Ascending aorta (tissue), 2 donors: Measurements from ENCODE around the gene PARP8. TPM values are rescaled to one million over a fixed set of nuclear protein-coding genes. Genes with fewer than 3 reads are reported as not detected.
"Not testable (repeated sequence)": the region's sequence is repeated elsewhere in the genome, so short reads cannot be mapped to it uniquely, and the experiment has no call there.

ENCODE experiments used
- DNase-seq, 2 donors: peaks; one replicate each; pipeline ENCODE4 v3.0.0-alpha.2; 2019; ENCODE audit warnings: low spot score in 2 of 2
- H3K27ac ChIP-seq, 2 donors: fragments of 200-600 bp; sonication (generic); one replicate each; pipeline ENCODE4 v1.5.1; 2016 to 2017; ENCODE audit warnings: mild to moderate bottlenecking in 1 of 2
- H3K27me3 ChIP-seq: fragments of 200-600 bp; sonication (generic); one replicate; pipeline ENCODE4 v1.5.1; 2017
- H3K36me3 ChIP-seq, 2 donors: fragments of 200-600 bp; sonication (generic); one replicate each; pipeline ENCODE4 v1.5.1; 2016
- H3K4me1 ChIP-seq, 2 donors: fragments of 200-600 bp; sonication (generic); one replicate each; pipeline ENCODE4 v1.5.1; 2016 to 2017; ENCODE audit warnings: mild to moderate bottlenecking in 1 of 2
- H3K4me3 ChIP-seq, 2 donors: fragments of 200-600 bp; sonication (generic); one replicate each; pipeline ENCODE4 v1.5.1; 2016 to 2017; ENCODE audit warnings: mild to moderate bottlenecking in 1 of 2
- H3K9me3 ChIP-seq, 2 donors: fragments of 200-600 bp; sonication (generic); one replicate each; pipeline ENCODE4 v1.5.1; 2016
- intact Hi-C: fragments of 100-400 bp; cut with DNase I; formaldehyde crosslinking; loops from one replicate; pipeline ENCODE4 v1.15.1; 2023
- total RNA-seq: library from RNA; depleted of rRNA; stranded (reverse); fragments of >200 nt; gene quantifications from one replicate; pipeline ENCODE4 v1.1.0, GENCODE V29; 2016
- TF ChIP-seq, protein P1 (sequence below), 3 experiments: fragments of 200-600 bp in 2 of 3; fragments of 450-650 bp in 1 of 3; sonication (generic) in 2 of 3; IDR thresholded peaks; one replicate each; pipeline ENCODE4 v1.5.1; 2016 to 2019; ENCODE audit warnings: antibody characterized with exemption in 3 of 3, mild to moderate bottlenecking in 1 of 3, moderate library complexity in 1 of 3

PARP8 gene
- total RNA-seq, 1 donor from 2014 or later, result 5.6 TPM

DNA sequence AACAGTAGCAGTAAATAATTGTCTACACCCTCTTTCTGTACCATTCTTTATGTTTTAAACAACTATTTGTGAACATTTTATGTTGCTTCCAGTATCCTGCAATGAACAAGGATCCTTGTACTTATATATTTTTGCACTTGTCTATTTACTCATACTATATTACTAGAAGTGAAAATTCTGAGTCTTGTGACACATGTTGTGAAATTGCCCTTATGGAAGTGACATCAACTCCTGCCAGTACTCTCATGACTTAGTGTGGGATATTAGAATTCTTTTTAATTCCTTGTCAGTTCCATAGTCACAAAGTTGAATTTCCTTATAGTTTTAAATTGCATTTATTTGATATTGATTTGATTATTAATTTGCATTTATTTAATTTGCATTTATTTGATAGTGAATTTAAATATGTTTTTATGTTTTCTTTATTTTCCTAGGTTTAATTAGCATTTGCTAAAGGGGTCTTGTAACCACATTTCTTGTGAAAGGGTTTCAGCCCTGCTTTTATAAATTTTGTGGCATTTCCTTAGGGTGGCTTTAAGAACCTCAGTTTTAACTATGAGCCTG lies 27.7 kb downstream of the PARP8 start:
- intact Hi-C loops, result no loop called here
- TF ChIP-seq, protein P1, sequence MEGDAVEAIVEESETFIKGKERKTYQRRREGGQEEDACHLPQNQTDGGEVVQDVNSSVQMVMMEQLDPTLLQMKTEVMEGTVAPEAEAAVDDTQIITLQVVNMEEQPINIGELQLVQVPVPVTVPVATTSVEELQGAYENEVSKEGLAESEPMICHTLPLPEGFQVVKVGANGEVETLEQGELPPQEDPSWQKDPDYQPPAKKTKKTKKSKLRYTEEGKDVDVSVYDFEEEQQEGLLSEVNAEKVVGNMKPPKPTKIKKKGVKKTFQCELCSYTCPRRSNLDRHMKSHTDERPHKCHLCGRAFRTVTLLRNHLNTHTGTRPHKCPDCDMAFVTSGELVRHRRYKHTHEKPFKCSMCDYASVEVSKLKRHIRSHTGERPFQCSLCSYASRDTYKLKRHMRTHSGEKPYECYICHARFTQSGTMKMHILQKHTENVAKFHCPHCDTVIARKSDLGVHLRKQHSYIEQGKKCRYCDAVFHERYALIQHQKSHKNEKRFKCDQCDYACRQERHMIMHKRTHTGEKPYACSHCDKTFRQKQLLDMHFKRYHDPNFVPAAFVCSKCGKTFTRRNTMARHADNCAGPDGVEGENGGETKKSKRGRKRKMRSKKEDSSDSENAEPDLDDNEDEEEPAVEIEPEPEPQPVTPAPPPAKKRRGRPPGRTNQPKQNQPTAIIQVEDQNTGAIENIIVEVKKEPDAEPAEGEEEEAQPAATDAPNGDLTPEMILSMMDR (IDR thresholded peaks at IDR 0.05), result no peak
- Histone ChIP-seq H3K4me3 (no peak overlapping the region), H3K9me3 (no peaks in the 10 kb centered on the region), H3K4me1 (peaks cover 0 to 7% of the 10 kb centered on the region in 2 donors), H3K27me3 (no peaks in the 10 kb centered on the region), H3K27ac (no peak overlapping the region), H3K36me3 (no peaks in the 10 kb centered on the region)
- DNase-seq, result no peak

DNA sequence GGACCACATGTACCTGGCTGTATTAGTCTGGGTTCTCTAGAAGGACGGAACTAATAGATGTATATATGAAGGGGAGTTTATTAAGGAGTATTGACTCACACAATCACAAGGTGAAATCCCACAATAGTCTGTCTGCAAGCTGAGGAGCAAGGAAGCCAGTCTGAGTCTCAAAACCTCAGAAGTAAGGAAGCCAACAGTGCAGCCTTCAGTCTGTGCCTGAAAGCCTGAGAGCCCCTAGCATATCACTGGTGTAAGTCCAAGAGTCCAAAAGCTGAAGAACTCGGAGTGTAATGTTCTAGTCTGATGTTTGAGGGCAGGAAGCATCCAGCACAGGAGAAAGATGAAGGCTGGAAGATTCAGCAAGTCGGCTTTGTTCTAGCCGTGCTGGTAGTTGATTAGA lies 28.2 kb downstream of the PARP8 start:
- H3K36me3 ChIP-seq, H3K4me1 ChIP-seq, DNase-seq, intact Hi-C loops, H3K4me3 ChIP-seq, H3K27ac ChIP-seq, H3K27me3 ChIP-seq, H3K9me3 ChIP-seq: not testable (repeated sequence)

DNA sequence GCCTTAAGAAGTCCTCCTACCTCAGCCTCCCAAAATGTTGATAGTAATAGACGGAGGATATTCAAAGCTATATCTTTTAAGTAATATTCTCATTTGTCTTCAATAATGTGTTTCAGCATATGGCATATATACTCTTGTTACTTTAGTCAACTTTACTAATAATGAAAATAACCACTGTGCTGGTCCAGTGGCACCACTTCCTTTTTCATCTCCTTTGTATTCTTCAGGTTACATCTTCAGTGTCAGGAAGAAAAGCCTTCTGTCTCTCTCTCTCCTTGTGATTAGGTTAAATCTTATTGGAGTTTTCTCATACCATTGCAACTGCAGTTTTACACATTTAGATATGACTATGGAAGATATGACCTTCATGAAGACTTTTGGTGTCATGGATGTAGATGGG lies 31.3 kb downstream of the PARP8 start:
- Histone ChIP-seq H3K27me3 (no peaks in the 10 kb centered on the region), H3K27ac (no peak overlapping the region), H3K4me1 (peaks cover 0 to 4% of the 10 kb centered on the region in 2 donors), H3K36me3 (no peaks in the 10 kb centered on the region), H3K4me3 (no peak overlapping the region), H3K9me3 (no peaks in the 10 kb centered on the region)
- DNase-seq, result no peak
- TF ChIP-seq, protein P1 (IDR thresholded peaks at IDR 0.05), result no peak
- intact Hi-C loops, result no loop called here

DNA sequence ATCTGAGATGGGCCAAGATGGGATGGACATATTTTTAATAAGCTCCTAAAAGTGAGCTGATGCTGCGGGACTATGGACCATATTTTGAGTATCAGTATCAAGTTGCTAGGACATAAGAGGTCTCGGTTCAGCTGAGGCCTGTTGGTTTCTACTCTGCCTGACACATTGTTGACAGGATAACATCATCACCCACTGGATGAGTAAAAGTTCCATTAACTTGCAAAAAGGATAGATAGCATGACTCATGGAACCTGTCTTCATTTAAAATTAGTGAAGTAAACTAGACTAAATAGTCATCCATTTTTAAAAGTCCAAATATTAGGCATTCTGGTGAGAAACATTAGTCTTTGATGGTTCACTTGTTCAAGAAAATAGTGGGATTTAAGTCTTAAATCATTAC lies 33.3 kb downstream of the PARP8 start:
- no peak overlapping the region for H3K4me3 ChIP-seq
- intact Hi-C loops, result no loop called here
- H3K9me3 ChIP-seq, result no peaks in the 10 kb centered on the region

DNA sequence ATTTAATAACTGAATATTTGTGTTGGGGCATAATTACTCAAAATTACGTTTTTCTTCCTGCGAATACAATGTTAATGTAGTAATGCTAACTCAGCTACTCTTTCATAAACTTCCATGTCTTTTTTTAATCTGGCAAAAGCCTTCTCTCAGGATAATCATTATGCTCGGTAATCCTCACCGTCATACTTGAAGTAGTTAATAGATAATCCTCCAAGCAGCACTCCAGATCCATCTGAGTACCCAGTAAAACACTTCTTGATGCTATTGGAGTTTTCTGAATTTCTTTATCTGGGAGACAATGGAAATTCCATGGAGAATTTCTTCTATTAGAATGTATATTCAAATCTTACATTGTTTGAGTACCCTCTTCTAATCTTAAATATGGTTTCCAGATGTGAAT lies 34.3 kb downstream of the PARP8 start:
- H3K4me1 ChIP-seq, result no peaks in the 10 kb centered on the region
- TF ChIP-seq, protein P1 (IDR thresholded peaks at IDR 0.05), result no peak
- no peak overlapping the region for H3K4me3 ChIP-seq
- DNase-seq, result no peak
- H3K27ac ChIP-seq, result no peak overlapping the region
- no peaks in the 10 kb centered on the region for H3K36me3 ChIP-seq
- H3K27me3 ChIP-seq, result no peaks in the 10 kb centered on the region
- intact Hi-C loops, result no loop called here
- no peaks in the 10 kb centered on the region for H3K9me3 ChIP-seq

More for the DNA sequence above, 33.3 kb downstream of the PARP8 start:
- Histone ChIP-seq H3K4me1 (no peaks in the 10 kb centered on the region), H3K36me3 (no peaks in the 10 kb centered on the region), H3K27me3 (no peaks in the 10 kb centered on the region), H3K27ac (no peak overlapping the region)
- DNase-seq, result no peak
- TF ChIP-seq, protein P1 (IDR thresholded peaks at IDR 0.05), result no peak

DNA sequence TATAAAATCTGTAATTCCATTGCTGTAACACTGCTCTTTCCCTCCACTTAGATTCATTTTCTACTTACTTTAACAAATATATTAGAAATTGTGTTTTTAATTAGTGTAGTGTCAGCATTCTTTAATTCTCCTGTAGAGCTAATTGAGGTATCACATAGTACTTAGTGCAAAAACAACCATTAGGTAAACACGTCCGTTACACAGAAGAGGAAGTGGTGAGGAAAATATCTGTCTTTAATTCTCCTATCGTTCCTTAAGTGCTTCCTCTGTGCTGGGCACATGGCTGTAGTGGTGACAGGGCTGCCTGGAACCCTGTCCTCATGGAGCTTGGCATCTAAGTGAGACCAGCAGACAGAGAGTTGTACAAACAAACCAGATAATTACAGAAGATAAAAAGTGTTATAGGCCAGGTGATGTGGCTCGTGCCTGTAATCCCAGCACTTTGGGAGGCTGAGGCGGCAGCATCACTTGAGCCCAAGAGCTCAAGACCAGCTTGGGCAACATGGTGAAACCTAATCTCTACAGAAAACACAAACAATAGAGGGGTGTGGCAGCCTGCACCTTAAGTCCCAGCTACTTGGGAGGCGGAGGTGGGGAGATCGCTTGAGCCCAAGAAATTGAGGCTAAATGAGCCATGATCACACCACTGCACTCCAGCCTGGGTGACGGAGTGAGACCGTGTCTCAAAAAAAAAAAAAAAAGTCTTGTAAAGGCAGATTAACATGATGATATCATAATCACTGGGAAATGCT lies 36.4 kb downstream of the PARP8 start:
- no peak for DNase-seq
- no peak overlapping the region for H3K27ac ChIP-seq
- H3K4me1 ChIP-seq, result no peaks in the 10 kb centered on the region
- intact Hi-C loops, result no loop called here
- no peaks in the 10 kb centered on the region for H3K9me3 ChIP-seq
- no peaks in the 10 kb centered on the region for H3K27me3 ChIP-seq
- H3K36me3 ChIP-seq, result no peaks in the 10 kb centered on the region
- TF ChIP-seq, protein P1 (IDR thresholded peaks at IDR 0.05), result no peak
- no peak overlapping the region for H3K4me3 ChIP-seq
